Left forelimb (tissue), 1 donor: Measurements from ENCODE around the gene TMEM179.

Experiments used
- DNase-seq: peaks from one replicate; pipeline ENCODE4 v3.0.0-alpha.2; 2018; ENCODE audit warnings: low spot score

Gene TMEM179

DNA sequence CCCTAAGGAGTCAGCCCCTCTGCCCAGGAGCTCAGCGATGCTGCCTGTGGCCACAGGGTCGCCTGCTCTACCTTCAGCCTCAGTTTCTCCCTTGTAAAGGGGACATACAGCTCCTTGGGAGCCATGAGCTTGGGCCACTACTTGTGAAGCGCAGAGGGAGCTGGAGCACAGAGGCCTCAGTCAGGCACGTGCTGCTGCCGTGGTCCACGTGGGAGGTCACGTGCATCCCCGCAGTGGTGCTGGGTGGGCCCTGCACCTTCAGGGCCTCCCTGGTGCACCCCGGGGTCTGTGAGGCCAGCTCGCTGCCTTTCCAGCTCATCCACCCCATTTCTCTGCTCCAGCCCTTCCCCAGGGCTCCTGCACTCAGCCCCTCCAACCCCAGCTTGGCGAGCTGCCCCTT is 36.0 kb downstream of the TMEM179 start:
- DNase-seq = no peak

DNA sequence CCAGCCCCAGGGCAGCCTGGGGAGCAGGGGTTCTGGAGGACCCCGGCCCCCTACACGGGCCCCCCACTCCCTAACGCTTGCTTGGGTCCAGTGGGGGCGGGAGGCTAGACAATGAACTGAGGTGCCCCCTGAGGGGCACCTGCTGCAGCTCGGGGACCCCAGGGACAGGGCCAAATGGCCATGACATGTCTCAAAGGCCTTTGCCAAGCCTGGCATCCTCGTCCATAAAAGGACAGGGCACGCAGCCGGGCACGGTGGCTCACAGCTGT is 36.7 kb downstream of the TMEM179 start:
- no peak for DNase-seq

DNA sequence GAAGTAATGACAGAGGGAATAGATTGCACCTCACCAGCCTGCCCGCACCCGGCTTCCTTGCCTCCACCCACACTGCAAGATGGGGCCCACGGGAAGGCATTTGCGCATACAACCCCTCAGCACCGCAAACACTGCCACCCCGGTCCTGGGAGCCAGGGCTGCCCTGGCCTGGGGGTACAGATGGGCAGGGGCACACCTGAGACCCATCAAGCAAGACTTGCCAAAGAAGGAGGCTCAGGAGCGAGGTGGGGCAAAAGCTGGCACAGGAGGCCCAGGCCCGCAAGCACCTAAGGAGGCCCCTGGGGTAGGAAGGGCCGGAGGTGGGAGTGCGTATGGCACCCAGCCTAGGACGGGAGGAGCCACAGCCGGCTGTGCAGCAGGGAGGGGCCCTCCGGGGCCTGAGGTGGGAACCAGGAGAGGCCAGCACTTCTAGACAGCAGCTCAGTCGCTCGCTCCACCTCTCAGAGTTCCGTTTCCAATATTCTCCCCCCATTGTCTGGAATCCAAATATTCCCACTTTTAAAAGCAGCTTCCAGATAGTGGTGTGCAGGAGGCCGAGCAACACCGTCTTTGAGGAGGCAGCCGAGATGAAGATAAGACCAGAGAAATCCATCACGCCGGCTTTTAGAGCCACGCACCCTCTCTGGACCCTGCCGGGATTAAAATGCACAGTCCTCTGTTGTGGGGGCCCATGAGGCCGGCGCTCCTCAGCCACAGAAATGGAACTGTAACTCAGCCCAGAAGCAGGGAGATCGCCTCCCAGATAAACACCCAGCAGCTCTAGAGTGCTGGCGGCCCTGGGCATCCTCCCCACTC is 37.2 kb downstream of the TMEM179 start:
- DNase-seq = no peak

DNA sequence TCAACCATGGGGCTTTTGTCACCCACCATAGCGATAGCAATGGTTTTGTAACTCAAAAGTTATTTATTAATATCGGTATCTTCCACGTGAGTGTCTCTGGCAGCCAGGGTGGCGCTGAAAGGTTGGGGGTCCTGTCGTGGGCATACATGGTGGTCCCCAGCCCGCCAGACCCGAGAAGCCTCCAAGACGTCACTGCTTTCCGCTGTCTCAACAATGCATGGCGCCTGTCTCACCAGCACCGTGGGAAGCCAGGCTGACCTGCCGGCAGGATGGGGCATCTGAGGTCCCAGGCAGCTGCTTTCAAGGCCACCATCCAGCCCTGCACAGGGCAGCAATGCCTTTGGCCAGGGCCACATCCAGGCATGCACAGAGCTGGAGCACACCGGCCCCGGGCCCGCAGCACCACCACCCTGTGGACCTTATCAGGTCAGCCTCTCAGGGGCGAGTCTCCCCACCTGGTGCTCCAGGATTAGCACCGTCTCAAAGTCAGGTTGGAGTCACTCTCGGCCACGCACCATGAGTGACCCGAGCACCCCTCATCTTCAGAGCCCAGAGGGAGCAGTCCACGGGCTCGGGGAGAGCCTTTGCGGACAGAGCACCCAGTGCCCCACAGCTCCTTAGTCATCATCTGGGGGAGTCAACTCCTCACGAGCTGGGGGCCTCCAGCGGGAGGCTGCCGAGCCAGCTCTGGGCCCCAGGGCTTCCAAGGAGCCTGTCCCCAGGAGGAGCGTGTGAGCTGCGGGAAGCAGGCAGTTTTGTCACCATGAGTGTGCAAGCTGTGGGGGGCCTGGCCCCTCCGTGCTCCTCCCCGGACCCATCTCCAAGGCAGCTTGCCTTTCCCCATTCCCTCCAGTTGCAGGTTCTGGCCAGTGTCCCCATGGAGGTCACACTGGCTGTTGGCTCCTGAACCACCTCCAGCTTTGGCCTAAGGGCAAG is 39.6 kb downstream of the TMEM179 start:
- DNase-seq = no peak

DNA sequence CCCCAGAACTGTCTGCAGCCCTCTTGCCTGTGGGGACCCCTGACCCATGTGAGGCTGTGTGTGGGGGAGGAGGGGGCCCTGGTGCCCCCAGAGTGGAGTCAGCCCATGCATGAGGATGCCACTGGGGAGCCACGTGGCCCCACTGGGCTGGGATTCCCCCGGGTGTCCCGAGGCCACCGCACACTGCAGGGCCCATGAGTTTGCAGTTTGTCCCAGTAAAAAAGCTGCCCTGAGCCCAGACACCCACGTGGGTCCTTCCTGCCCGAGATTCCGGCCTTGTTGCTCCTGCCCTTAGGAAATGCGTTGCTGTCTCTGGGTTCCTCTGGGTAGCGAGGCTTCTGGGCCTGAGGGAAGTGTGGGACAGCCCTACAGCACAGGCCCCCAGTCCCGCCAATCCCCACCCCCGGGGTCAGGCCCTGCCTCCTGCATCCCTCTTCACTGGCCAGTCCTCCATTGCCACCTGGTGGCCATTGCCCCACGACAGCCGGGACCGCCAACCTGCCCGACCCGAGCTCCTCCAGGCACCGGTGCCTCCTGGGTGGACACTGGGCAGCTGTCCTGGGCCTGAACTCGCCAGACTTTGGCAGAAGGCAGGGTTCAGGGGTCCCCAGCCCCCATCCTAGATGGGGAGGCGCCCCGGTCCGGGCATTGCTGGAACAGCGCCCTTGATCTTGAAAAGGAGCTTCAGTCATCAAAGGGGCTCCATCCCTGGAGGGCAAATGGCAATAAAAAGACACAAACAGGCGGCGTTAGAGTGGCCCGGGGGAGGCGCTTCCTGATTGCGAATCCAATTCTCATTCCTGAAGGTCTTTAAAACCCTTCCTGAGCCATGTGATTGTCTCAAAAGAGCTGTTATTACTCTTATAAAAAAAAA is 40.6 kb downstream of the TMEM179 start:
- peak; percentile 86 for DNase-seq

DNA sequence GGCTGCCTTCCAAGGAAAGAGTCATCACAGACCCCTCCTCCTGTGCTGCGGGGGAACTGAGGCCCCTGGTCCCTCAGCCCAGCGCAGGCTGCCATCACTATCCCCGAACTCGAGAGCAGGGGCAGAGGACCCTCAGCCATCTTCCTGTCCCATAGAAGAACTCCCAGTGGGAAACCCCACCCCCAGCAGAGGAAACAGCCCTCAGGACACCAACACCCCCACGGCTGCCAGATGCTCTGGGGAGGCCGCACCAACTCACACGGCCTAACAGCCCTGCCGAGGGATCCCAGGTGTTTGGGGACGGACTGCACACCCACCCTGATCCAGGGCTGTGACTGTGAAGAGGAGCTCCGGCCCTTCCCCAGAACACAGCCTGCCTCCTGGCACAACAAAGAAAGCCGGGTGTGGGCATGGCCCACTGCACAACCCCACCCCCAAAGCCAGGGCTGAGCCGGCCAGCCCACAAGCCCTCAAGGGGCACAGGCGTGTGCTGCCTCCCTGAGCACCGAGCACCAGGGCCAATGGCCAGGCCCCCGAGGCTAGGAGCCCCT is 41.3 kb downstream of the TMEM179 start:
- DNase-seq = no peak

DNA sequence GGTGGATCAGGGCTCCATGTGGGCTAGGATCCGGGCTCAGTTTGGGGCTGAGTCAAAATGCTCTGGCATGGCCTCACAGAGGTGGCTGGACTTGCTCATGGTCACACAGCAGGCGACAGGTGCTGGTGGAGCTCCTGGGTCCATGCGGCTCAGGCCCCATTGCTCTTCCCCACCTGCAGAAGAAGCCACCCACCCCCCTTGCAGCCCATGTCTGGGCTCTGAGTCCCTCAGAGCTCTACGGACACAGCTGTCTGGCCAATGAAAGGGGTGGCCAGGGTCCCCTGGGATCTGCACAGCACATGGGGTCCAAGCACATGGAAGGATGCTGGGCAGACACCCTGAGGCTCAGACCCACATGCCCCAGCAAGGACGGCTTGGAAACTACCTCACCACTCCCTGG is 42.0 kb downstream of the TMEM179 start:
- DNase-seq = no peak

DNA sequence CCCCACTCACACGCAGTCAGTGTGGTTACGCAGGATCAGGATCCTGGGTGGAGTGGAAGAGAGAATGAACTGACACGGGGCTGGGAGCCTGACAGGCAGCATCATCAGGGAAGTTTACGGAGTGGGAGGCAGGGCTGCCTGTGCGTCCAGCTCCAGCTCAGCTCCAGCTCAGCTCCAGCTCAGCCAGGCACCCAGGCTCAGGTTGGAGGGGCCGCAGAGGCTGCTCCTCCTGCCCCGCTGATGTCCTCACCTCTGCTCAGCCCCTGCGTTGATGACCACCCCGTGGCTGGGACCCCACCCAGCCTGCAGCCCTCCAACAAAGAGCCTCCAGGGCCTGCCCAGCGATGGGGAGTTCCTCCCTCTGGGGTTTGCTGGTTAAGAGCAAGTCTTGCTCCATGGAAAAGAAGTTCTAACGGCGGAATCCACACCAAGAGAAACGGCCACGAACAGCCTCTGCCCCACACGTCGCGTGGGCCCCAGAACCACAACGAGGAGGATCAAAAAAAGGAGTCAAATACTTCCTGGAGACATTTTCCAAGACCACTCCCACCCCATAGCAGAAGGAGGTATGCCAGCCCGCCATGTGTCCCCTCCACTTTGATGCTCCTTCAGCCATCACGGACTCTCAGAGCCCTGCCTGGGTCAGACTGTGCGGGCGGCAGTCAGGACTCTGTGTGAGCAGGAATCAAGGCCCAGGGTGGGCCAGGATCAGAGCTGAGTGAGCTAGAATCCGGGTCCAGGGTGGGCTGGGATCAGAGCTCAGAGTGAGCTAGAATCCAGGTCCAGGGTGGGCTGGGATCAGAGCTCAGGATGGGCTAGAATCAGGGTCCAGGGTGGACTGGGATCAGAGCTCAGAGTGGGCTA is 42.7 kb downstream of the TMEM179 start:
- no peak for DNase-seq

DNA sequence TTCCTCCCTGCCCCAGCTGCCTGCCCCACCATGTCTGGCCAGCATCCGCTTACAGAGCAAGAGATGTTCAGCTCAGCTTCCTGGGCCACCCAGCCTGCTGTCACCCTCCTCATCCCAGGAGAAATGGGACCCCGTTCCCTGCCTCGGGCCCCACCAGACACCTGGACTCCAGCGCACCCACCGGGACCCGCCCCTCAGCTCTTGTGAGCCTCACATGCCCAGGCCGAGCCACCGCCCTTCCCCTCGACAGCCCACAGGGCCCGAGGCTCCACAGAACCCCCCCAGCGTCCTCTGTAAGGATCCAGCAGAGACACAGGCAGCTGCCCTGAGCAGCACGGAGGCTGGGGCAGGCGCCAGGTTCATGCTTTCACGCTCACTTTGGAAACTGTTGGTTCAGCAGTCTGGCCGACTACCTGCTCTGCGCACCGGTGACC is 43.4 kb downstream of the TMEM179 start:
- no peak for DNase-seq

DNA sequence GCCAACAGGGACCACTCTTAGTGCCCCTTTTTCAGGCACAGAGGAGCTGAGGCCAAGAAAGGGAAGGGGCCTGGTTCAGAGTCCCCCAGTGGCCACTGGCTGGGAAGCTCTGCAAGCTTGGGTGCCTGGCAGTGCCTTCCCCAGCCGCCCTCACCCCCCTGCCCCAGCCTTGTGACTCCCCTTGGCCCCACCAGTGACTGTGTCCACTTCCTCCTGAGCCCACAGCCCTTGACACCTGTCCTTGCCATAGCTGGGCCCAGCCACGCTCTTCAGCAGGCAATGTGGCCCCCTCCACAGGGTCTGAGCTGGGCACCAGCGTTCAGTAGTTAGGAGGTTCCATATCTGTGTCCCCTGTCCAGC is 44.0 kb downstream of the TMEM179 start:
- no peak for DNase-seq

DNA sequence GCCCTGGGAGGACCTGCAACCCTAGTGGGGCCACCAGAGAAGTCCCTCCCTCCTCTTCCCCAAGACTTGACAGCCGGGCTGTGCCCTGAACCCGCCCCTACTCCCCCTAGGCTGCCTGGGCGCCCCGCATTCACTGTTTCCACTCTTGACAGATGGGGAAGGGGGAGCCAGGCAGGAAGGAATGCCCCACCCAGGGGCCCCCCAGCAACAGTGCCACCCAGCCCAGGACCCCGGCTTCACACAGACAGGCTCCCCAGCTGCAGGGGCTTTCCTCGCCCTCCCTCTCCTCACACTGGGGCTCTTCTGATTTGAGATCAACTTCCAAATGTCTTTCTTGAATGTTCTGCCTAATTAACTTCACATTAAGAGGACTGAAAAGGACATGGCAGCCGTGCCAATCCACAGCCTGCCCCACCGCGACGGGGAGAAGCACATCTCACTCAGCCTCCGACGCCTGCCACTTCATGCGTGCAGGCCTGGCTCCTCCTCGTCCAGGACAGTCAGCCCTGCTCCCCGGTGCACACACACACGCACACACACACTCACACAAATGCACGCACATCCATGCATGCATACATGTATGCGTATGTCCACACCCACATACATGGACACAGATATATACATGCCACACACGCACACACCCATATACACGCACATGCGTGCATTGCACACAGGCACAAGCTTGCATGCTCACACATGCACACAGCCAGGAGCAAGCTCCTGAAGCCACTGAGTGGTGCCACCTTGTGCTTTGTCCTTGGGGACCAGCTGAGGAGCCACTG is 44.6 kb downstream of the TMEM179 start:
- DNase-seq = no peak

DNA sequence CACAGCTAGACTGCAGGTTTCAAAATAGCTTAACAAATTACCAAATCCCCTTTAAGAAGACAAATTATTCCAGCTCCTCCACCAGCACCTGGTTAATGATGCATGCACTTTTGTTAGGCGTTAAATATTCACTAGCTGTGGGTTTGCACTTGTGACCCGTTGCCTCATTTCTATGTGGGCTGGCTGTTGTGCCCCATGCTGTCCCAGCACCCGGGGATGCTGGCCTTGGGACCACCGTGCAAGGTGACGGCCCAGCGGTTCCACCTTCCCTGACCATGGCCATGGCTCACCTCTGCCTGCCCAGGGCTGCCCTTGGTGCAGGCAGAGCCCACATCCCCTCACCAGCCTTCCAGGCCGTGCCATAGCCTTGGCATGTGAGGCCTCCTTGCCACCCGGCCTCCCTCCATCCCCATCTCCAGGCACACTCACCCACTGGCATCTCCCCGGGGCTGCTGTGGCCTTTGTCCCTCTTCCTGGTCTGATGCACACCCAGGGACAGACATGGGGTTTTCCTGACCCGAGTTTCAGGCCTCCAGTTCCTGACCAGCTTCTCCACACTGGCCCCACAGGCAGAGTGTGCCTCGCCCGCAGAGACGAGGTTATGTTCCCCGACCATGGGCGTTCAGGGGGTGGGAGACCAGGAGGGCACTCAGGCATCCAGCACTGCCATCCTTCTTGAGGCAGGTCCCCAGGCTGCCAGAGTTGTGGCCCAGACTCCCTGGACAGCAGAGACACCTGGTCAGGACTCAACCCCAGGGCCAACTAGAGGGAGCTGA is 45.4 kb downstream of the TMEM179 start:
- DNase-seq = no peak

DNA sequence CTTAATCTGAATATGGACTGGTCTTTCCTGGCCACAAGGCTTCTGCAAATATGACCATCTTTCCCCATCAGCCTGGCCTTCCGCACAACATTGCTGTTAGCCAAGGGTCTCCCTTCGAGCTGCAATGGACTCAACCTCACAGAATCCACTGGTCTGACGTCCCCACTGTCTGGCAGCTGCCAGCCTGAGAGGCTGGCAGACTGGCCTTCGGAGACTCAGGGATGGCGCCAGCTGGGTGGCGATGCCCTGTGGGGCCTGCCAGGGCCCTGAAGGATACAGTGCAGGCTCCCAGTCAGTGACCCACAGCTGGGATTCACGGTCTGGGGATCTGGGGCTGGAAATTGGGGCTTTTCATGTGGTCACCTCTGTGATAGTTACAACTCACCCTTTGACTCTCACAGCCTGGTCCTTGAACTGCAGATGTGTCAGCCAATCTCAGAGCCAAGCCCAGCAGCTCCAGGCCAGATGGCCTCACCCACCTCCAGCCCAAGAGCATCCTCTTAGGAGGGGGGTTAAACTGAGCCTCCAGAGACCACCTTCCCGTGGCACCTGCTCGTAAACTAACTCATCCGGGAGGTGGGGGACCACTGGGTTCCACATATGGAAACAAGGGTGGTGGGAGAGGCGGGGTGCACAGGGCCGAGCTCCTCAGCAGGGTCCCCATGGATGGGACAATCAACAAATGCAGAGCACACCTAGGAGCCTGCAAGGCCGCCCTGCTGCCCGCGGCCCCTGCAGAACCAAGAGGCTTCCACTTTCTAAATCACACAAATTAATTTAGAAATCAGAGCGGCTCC is 46.1 kb downstream of the TMEM179 start:
- DNase-seq = no peak

DNA sequence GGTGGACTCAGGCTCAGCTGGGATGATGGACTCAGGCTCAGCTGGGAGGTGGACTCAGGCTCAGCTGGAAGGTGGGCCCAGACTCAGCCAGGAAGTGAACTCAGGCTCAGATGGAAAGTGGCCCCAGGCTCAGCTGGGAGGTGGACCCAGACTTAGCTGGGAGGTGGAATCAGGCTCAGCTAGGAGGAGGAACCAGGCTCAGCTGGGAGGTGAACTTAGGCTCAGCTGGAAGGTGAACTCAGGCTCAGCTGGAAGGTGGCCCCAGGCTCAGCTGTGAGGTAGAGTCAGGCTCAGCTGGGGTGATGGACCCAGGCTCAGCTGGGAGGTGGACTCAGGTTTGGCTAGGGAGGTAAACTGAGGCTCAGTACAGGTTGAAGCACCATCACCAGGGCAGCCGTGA is 46.8 kb downstream of the TMEM179 start:
- DNase-seq = no peak

DNA sequence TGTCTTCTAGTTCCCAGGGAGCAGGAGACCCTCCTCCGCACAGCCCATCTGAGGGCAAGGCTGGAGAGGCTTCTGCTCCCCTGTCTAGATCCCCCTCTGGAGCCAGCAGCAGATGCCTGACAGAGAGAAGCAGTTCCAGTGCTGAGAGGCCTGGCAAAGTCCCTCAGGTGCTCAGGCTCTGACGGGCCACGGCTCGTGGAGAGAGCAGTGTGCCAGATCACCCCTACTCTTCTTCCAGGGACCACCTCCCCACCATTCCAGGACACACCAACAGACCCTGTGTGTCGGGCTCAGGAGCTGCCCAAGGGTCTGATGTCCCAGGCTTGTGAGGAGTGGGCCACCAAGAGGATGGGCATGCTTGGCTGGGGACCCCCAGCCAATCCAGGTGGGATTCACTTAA is 47.5 kb downstream of the TMEM179 start:
- DNase-seq = no peak

DNA sequence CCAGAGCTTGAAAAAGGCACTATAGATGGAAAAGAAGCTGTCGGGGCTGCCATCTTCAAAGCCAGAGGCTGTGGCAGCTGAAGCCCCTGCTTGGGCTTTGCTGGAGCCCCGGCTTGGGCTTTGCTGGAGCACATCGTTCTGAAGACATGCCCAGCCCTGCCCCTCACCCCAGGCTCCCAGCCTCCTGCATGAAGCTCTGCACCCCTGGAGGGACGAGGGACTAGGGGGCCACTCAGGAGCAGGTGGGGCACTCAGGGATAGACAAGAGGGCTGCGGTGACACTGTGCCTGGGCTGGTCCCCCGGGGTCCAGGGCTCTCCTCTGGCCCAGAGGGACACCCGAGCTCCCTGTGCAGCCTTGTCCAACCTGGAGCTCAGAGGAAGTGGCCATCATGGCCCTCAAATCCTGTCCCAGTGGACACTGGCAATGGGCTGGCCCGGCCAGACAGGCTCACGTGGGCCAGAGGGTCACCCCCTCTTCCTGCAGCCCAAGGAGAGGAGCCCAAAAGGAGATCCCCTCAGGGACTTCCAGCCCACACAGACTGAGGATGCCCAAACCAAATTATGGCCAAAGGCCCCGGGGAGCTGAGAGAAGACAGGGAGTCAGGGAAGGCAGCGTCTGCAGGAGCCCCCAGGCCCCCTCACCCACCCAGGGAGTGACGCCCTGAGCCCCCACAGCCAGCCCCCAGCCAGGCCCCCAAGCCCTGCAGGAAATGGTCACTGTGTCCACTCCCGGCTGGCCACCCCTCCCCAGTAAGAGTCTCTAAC is 48.1 kb downstream of the TMEM179 start:
- DNase-seq = no peak

DNA sequence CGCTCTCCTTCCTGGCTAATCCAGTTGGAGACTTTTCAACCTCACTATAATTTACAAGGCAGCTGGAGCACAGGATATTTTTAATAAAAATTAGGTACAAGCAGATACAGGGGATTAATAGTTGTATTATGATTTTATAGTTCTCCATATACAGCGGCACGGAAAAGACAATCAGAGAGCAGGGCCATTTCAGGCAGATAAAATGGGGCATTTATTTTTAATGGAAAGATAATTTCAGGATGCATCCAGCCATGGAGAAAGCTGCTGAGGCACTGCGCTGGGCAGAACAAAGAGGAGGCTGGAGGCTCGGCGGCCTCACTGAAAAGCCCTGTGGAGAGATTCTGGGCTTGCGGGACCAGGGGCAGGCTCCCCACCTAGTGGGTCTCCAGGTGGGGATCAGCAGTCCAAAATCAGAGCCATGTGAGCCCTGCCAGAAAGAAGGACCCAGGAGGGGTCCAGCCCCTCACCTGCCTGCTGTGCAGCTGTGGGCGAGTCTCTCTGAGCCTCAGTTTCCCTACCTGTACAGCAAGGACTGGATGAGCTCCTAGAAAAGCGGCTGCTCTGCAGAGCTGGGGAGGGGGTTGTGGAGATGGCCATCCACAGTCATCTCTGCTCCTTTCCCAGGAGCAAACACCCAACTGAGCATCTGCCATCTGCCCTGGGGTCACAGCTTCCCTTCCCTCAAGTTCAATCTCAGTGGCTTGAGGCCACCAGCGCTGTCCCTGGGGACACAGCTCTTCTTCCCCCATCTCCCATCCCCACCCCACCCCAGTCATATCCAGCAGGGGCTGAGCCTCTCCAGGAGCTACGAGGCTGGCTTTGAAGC is 48.9 kb downstream of the TMEM179 start:
- peak; percentile 36 for DNase-seq
